Subcutaneous adipose tissue (tissue), 4 donors: ENCODE data around the gene MACF1. TPM values are rescaled to one million over a fixed set of nuclear protein-coding genes. Genes with fewer than 3 reads are reported as not detected.

Experiments used
- total RNA-seq, 4 donors: library from RNA; depleted of rRNA; stranded (reverse); fragments of >200 nt; gene quantifications; one replicate each; pipeline ENCODE4 v1.1.0, GENCODE V29; 2016
- TF ChIP-seq, protein P1 (sequence below): fragments of 450-650 bp; IDR thresholded peaks from one replicate; pipeline ENCODE4 v1.5.1; 2016; ENCODE audit warnings: low read depth, mild to moderate bottlenecking, control low read depth, antibody characterized with exemption, moderate library complexity

MACF1 gene
- total RNA-seq, 4 donors from 2014 or later = 297 to 398 (median 352) TPM

DNA sequence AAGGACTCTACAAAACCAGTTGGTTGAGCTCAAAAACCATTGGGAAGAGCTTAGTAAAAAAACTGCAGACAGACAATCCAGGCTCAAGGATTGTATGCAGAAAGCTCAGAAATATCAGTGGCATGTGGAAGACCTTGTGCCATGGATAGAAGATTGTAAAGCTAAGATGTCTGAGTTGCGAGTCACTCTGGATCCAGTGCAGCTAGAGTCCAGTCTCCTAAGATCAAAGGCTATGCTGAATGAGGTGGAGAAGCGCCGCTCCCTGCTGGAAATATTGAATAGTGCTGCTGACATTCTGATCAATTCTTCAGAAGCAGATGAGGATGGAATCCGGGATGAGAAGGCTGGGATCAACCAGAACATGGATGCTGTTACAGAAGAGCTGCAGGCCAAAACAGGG, 183.0 kb downstream of the MACF1 start:
- TF ChIP-seq, protein P1, sequence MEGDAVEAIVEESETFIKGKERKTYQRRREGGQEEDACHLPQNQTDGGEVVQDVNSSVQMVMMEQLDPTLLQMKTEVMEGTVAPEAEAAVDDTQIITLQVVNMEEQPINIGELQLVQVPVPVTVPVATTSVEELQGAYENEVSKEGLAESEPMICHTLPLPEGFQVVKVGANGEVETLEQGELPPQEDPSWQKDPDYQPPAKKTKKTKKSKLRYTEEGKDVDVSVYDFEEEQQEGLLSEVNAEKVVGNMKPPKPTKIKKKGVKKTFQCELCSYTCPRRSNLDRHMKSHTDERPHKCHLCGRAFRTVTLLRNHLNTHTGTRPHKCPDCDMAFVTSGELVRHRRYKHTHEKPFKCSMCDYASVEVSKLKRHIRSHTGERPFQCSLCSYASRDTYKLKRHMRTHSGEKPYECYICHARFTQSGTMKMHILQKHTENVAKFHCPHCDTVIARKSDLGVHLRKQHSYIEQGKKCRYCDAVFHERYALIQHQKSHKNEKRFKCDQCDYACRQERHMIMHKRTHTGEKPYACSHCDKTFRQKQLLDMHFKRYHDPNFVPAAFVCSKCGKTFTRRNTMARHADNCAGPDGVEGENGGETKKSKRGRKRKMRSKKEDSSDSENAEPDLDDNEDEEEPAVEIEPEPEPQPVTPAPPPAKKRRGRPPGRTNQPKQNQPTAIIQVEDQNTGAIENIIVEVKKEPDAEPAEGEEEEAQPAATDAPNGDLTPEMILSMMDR = no peak

- TF ChIP-seq, protein P1 = no peak
Observed at GRCh38 chr1:39391691-39392679, 187.5 kb downstream of the MACF1 start.

DNA sequence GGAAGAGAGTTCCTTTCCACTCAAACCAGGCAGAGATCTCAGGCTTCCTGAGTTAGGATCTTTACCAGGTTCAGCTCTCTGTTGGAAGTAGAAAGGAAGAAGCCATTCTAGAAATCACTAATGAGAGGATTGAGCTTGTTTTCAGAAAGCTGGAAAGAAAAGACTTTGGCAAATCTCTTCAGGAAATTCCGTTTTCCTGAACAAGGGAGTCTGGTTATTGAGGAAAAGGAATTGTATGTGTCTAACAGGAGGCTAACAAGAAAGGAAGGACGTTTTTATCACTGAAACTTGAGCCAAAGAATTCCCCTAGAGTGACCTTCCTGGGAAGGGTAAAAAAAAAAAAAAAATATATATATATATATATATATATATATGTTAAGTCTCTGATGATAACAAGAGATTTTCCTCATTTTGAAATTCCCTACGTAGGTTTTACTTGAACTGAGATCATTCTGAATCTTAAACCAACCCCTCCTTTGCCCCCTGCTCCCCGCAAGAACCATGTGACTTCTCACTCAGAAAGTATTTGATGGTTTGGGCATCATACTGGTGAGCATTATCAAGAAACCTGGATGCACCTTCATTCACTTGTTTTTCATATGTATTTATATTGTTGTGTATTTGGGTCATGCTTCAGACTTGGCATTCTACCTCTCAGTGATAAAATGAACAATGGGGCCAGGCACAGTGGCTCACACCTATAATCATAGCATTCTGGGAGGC, 188.5 kb downstream of the MACF1 start:
- TF ChIP-seq, protein P1 = no peak

GRCh38 chr1:39393645-39394044, 189.2 kb downstream of the MACF1 start:
- TF ChIP-seq, protein P1 = no peak

- TF ChIP-seq, protein P1 = no peak
Observed at GRCh38 chr1:39394059-39394458, 189.6 kb downstream of the MACF1 start.

DNA sequence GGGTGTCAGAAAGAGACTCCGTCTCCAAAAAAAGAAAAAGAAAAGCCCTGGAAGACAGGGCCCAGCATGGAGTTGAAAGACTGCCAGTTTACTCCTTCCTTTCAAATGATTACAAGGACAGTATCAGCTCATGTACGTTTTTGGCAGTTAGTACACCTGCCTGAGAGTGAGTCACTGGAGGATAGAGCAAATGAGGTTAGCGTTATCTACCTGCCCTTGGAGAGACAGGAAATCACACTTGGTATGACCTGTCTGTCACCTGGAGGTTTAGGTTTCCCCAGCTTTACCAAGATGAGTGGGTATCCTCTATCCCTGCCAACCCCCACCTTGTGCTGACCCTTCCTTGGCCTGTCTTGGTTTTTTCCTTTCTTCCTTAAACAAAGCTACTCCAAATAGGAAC, 190.1 kb downstream of the MACF1 start:
- TF ChIP-seq, protein P1 = no peak

GRCh38 chr1:39395357-39395831, 190.9 kb downstream of the MACF1 start:
- TF ChIP-seq, protein P1 = no peak
